Thyroid gland (tissue), 4 donors: ENCODE results near the gene CADPS.

Experiments
- POLR2A ChIP-seq, 2 donors: fragments of 450-650 bp; IDR thresholded peaks; one replicate each; pipeline ENCODE4 v1.6.1; 2017; ENCODE audit warnings: antibody characterized with exemption in 2 of 2, mild to moderate bottlenecking in 2 of 2, moderate library complexity in 1 of 2
- TF ChIP-seq, protein P1 (sequence below), 6 experiments: fragments of 200-600 bp in 3 of 6; fragments of 450-650 bp in 3 of 6; sonication (generic) in 3 of 6; IDR thresholded peaks; one replicate each; pipeline ENCODE4 v1.5.1; 2016 to 2019; ENCODE audit warnings: antibody characterized with exemption in 6 of 6, mild to moderate bottlenecking in 2 of 6, inconsistent platforms in 1 of 6, moderate library complexity in 1 of 6

- TF ChIP-seq, protein P1, sequence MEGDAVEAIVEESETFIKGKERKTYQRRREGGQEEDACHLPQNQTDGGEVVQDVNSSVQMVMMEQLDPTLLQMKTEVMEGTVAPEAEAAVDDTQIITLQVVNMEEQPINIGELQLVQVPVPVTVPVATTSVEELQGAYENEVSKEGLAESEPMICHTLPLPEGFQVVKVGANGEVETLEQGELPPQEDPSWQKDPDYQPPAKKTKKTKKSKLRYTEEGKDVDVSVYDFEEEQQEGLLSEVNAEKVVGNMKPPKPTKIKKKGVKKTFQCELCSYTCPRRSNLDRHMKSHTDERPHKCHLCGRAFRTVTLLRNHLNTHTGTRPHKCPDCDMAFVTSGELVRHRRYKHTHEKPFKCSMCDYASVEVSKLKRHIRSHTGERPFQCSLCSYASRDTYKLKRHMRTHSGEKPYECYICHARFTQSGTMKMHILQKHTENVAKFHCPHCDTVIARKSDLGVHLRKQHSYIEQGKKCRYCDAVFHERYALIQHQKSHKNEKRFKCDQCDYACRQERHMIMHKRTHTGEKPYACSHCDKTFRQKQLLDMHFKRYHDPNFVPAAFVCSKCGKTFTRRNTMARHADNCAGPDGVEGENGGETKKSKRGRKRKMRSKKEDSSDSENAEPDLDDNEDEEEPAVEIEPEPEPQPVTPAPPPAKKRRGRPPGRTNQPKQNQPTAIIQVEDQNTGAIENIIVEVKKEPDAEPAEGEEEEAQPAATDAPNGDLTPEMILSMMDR (IDR thresholded peaks at IDR 0.05) = no peak
- TF ChIP-seq POLR2A (IDR thresholded peaks at IDR 0.05) = no peak
These were observed 313.2 kb downstream of the CADPS start for GRCh38 chr3:62562017-62562416.
